NB4 (cell line): ENCODE data around the gene GM2A.

Source experiments
- MYC ChIP-seq: IDR thresholded peaks from 2 replicates; pipeline ENCODE4 v1.6.1; 2011; ENCODE audit warnings: low read depth, low read length
- POLR2A ChIP-seq: IDR thresholded peaks from 2 replicates; pipeline ENCODE4 v1.6.1; 2011; ENCODE audit warnings: mild to moderate bottlenecking; ENCODE audit not compliant: insufficient read length; ENCODE audit errors: extremely low read depth
- TF ChIP-seq, protein P1 (sequence below): IDR thresholded peaks from one replicate; pipeline ENCODE4 v1.5.1; 2012; ENCODE audit warnings: low read depth, low read length

GRCh38 chr5:151236888-151237287, 16.1 kb upstream of the GM2A start:
- TF ChIP-seq MYC: no peak
- TF ChIP-seq, protein P1, sequence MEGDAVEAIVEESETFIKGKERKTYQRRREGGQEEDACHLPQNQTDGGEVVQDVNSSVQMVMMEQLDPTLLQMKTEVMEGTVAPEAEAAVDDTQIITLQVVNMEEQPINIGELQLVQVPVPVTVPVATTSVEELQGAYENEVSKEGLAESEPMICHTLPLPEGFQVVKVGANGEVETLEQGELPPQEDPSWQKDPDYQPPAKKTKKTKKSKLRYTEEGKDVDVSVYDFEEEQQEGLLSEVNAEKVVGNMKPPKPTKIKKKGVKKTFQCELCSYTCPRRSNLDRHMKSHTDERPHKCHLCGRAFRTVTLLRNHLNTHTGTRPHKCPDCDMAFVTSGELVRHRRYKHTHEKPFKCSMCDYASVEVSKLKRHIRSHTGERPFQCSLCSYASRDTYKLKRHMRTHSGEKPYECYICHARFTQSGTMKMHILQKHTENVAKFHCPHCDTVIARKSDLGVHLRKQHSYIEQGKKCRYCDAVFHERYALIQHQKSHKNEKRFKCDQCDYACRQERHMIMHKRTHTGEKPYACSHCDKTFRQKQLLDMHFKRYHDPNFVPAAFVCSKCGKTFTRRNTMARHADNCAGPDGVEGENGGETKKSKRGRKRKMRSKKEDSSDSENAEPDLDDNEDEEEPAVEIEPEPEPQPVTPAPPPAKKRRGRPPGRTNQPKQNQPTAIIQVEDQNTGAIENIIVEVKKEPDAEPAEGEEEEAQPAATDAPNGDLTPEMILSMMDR: no peak
- TF ChIP-seq POLR2A: no peak
